Peyer's patch (tissue), 4 donors: Measurements from ENCODE around the gene AQP12B. TPM values are rescaled to one million over a fixed set of nuclear protein-coding genes. Genes with fewer than 3 reads are reported as not detected.
"Not testable (repeated sequence)": the region's sequence is repeated elsewhere in the genome, so short reads cannot be mapped to it uniquely, and the experiment has no call there.

ENCODE experiments used
- DNase-seq, 3 donors: peaks; one replicate each; pipeline ENCODE4 v3.0.0-alpha.2; 2017 to 2019
- H3K27ac ChIP-seq, 4 donors: fragments of 200-600 bp; sonication (generic); one replicate each; pipeline ENCODE4 v1.5.1; 2016 to 2019
- H3K27me3 ChIP-seq, 2 donors: fragments of 200-600 bp; sonication (generic); one replicate each; pipeline ENCODE4 v1.5.1; 2019
- H3K36me3 ChIP-seq, 3 donors: fragments of 200-600 bp; sonication (generic); one replicate each; pipeline ENCODE4 v1.5.1; 2016 to 2019
- H3K4me1 ChIP-seq, 4 donors: fragments of 200-600 bp; sonication (generic); one replicate each; pipeline ENCODE4 v1.5.1; 2016 to 2019
- H3K4me3 ChIP-seq, 4 donors: fragments of 200-600 bp; sonication (generic); 1 replicate in 3 of 4; 2 replicates in 1 of 4; pipeline ENCODE4 v1.5.1; 2016 to 2019; ENCODE audit warnings: mild to moderate bottlenecking in 1 of 4
- H3K9me3 ChIP-seq, 4 donors: fragments of 200-600 bp; sonication (generic); one replicate each; pipeline ENCODE4 v1.5.1; 2016 to 2019; ENCODE audit warnings: mild to moderate bottlenecking in 1 of 4
- CTCF ChIP-seq, 6 experiments: fragments of 450-650 bp in 4 of 6; fragments of 200-600 bp in 2 of 6; sonication (generic) in 1 of 6; IDR thresholded peaks; one replicate each; pipeline ENCODE4 v1.5.1; 2017 to 2019; ENCODE audit warnings: antibody characterized with exemption in 6 of 6, mild to moderate bottlenecking in 3 of 6, moderate library complexity in 1 of 6
- POLR2A ChIP-seq, 2 donors: fragments of 450-650 bp; IDR thresholded peaks; one replicate each; pipeline ENCODE4 v1.5.1; 2017; ENCODE audit warnings: antibody characterized with exemption in 2 of 2, mild to moderate bottlenecking in 2 of 2, moderate library complexity in 2 of 2
- total RNA-seq, 4 donors: library from RNA; depleted of rRNA; stranded (reverse); fragments of >200 nt; gene quantifications; one replicate each; pipeline ENCODE4 v1.1.0, GENCODE V29; 2016

AQP12B gene
- total RNA-seq, 4 donors from 2014 or later = 1.9 to 9.6 (median 2.5) TPM; not detected in 1

DNA sequence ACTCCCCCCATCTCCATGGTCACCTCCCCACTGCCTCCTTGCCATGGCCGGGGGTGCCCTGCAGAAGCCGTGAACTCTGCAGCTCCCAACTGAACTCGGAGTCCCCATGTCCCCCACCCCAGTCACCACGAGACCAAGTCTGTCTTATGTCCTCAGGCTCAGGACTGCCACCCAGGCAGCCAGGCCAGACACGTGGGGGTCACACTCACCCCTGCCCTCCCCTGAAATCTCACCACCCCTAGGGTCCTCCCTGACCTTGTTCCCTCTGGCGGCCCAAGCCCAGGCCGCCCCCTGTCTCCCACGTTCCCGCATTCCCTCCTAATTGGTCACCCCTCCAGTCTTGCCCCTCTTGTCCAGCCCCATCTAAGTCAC is 19.9 kb upstream of the AQP12B start:
- no peak for DNase-seq
- no peaks in the 10 kb centered on the region for H3K4me1 ChIP-seq
- H3K4me3 ChIP-seq = no peak overlapping the region
- H3K9me3 ChIP-seq = no peaks in the 10 kb centered on the region
- no peak overlapping the region for H3K27ac ChIP-seq
- TF ChIP-seq POLR2A (IDR thresholded peaks at IDR 0.05) = no peak
- no peak for TF ChIP-seq CTCF (IDR thresholded peaks at IDR 0.05)
- no peaks in the 10 kb centered on the region for H3K36me3 ChIP-seq
- no peaks in the 10 kb centered on the region for H3K27me3 ChIP-seq

DNA sequence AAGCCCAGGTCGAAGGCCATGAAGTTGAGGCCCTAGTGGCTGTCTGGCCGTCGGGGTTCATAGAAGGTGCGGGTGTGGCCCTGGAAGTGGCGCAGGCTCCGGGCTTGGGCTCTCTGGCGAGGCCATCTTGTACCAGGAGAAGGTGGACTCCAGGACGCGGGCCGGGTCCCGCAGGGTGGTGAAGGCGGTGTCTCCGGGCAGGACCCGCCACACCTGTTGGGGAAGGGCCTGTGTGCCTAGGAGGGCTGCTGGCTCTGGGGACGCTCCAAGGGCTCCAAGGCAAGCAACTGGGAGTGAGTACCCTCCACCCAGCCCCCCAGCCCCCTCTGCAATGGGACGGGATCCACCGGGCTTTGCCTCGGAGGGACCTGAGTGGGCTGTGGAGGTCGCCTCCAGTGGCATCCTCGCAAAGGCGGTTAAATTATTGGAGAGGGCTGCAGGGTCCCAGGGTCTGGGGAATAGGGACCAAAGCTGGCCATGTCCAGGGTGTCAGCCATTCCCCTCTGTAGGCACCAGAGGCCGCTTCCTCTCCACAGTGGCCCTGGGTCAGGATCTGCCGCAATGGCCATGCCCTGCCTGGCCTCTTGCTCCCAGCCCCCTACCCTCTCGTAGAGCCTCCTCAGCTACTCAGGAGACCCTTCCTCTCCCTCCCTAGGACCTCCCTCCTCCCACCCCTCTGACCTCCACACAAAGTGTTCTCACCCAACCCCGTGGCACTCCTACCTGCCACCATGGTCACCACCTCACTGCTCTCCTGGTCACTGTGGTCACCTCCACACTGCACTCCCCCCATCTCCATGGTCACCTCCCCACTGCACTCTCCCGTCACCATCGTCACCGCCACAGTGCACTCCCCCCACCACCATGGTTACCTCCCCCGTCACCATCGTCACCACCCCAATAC is 19.3 kb upstream of the AQP12B start:
- no peaks in the 10 kb centered on the region for H3K4me1 ChIP-seq

GRCh38 chr2:240701091-240701735 is 18.5 kb upstream of the AQP12B start:
- no peaks in the 10 kb centered on the region for H3K27me3 ChIP-seq
- H3K36me3 ChIP-seq = no peaks in the 10 kb centered on the region
- TF ChIP-seq POLR2A (IDR thresholded peaks at IDR 0.05) (no peak), CTCF (IDR thresholded peaks at IDR 0.05) (no peak)
- DNase-seq = no peak
- no peaks in the 10 kb centered on the region for H3K9me3 ChIP-seq
- H3K4me1 ChIP-seq = no peaks in the 10 kb centered on the region
- no peak overlapping the region for H3K4me3 ChIP-seq
- H3K27ac ChIP-seq = no peak overlapping the region

More for the DNA sequence above, 19.3 kb upstream of the AQP12B start:
- no peaks in the 10 kb centered on the region for H3K36me3 ChIP-seq
- no peaks in the 10 kb centered on the region for H3K9me3 ChIP-seq
- no peak for DNase-seq
- no peak for TF ChIP-seq CTCF (IDR thresholded peaks at IDR 0.05)
- TF ChIP-seq POLR2A (IDR thresholded peaks at IDR 0.05) = no peak
- H3K27me3 ChIP-seq = no peaks in the 10 kb centered on the region
- H3K4me3 ChIP-seq = no peak overlapping the region
- H3K27ac ChIP-seq = no peak overlapping the region

GRCh38 chr2:240700616-240701015 is 17.9 kb upstream of the AQP12B start:
- H3K27ac ChIP-seq, H3K4me1 ChIP-seq, H3K9me3 ChIP-seq, DNase-seq, H3K36me3 ChIP-seq, H3K27me3 ChIP-seq, H3K4me3 ChIP-seq: not testable (repeated sequence)

GRCh38 chr2:240699835-240700234 is 17.1 kb upstream of the AQP12B start:
- H3K27ac ChIP-seq, DNase-seq, H3K4me3 ChIP-seq, H3K36me3 ChIP-seq, H3K4me1 ChIP-seq, H3K9me3 ChIP-seq, H3K27me3 ChIP-seq: not testable (repeated sequence)

DNA sequence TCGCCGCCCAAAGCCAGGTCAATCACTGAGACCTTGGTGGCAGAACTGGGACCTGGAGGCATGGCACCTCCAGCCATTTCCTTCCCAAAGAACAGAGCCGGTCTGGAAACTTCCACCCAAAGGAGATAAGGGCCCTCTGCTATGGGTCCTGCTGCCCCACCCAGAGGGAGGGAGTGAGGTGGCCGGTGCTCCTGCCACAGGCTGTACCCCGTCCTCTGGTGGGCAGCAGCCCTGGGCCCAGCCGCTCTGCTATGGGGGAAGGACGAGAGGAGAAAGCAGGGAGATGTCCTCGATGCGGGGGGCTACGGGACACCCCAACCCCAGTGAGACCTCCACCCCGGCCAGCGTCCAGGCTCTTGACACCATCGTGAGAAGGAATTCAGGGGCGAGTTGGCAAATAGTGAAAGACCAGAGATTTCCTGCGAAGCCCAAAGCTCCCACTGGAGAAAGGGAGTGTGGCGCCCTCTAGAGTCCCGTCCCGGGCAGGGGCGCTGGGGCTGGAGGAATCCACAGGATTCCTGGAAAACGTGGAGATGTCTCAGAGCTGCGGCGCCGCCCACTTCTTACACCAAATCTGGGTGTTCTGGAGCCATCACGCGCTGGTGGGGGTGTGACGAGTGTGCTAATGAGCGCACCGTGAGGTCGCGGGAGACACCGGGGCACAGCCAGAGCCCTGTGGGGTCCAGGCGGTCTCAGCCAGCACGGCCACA is 16.3 kb upstream of the AQP12B start:
- not testable (repeated sequence) for H3K9me3 ChIP-seq, H3K27me3 ChIP-seq, H3K4me3 ChIP-seq, H3K27ac ChIP-seq, DNase-seq, H3K36me3 ChIP-seq, H3K4me1 ChIP-seq

DNA sequence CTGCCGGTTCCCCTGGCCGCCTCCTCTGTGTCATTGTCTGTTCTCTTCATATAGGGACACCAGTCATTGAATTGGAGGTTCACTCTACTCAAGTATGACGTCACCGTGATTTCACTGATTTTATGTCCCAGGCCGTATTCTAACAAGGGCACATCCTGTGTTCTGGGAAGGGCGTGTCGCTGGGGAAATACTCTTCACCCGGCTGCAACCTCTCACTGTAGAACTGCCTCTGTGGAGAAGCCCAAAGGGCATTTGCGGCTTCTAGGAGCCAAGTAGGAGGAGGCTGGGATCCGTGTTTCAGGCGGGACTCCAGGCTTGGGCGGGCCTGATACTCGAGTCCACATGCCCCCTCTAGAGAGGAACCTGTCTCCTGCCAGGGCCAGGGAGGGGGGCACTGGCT is 13.8 kb upstream of the AQP12B start:
- not testable (repeated sequence) for H3K27me3 ChIP-seq, H3K4me3 ChIP-seq, H3K36me3 ChIP-seq, H3K4me1 ChIP-seq, H3K9me3 ChIP-seq, DNase-seq, H3K27ac ChIP-seq

- DNase-seq, H3K9me3 ChIP-seq, H3K27me3 ChIP-seq, H3K4me3 ChIP-seq, H3K4me1 ChIP-seq, H3K36me3 ChIP-seq, H3K27ac ChIP-seq: not testable (repeated sequence)
These were observed 12.9 kb upstream of the AQP12B start for GRCh38 chr2:240695593-240695992.

- not testable (repeated sequence) for H3K36me3 ChIP-seq, DNase-seq, H3K27me3 ChIP-seq, H3K4me1 ChIP-seq, H3K9me3 ChIP-seq, H3K27ac ChIP-seq, H3K4me3 ChIP-seq
These were observed 11.6 kb upstream of the AQP12B start for GRCh38 chr2:240694304-240694703.

DNA sequence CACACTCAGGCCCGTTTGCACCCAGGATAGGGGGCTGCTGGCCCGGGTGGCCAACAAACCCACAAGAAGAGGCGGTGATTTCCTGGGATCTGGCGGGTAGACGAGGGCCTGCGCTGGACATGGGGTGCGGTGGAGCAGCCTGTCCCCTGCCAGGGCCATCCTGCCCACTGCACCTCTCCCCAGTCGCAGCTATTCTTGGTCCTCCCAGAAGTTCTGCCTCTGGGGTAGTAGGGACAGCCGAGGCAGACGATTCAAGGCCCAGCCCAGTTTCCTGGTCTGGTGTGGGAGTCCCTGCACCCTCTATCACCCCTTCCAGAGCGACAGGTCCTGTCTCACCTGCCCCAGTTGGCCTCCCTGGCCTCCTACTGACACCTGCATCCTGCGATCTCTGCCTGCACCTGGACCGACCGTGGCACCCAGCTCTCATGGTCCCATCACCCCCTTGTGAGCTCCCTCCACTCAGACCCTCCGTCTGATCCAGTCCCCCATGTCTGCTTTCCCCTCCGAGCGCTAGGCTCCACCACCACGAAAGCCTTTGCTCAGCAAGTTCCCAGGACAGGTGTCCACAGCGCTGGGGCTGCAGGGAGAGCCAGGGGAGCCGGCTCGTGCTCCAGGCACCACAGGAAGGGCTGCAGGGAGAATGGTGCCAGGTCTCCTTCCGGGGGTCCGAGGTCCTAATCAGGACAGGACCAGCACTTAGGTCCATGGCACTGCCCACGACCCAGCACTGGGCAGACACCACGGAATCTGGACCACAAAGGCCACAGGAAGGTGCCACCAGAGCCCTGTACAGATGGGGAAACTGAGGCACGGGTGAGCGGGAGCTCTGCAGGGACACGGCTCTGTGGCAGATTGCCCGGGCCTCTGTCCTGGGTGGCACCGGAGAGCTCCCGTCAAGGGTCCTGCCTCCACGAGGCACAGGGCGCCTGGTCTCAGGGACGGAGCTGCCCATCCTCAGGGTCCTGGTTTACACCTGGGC is 10.2 kb upstream of the AQP12B start:
- H3K4me3 ChIP-seq, H3K4me1 ChIP-seq, H3K36me3 ChIP-seq, H3K27me3 ChIP-seq, H3K9me3 ChIP-seq, H3K27ac ChIP-seq: not testable (repeated sequence)
- peak in 1 of 3 donors; percentile 40 for DNase-seq
